HG03280 (cell line): ENCODE data around the gene CTSZ.
"Not testable (repeated sequence)": the region's sequence is repeated elsewhere in the genome, so short reads cannot be mapped to it uniquely, and the experiment has no call there.

ENCODE experiments used
- ATAC-seq: cut with Tn5 transposase; IDR thresholded peaks from one replicate; pipeline ENCODE4 v1.9.1; 2021; ENCODE audit warnings: mild to moderate bottlenecking, moderate library complexity; ENCODE audit not compliant: unreplicated experiment

The CTSZ gene

GRCh38 chr20:59006864-59007664 lies at the start of gene CTSZ:
TSS of gene CTSZ (minus strand) at chr20:59007254. CDS start at chr20:59007128, 126 bp downstream.
- ATAC-seq, result no peak

- no peak for ATAC-seq
Measured at GRCh38 chr20:59055302-59055701, 48.2 kb upstream of the CTSZ start.

GRCh38 chr20:59051666-59052185 lies 44.7 kb upstream of the CTSZ start:
- no peak for ATAC-seq

GRCh38 chr20:59050437-59050836 lies 43.4 kb upstream of the CTSZ start:
- ATAC-seq, result no peak

GRCh38 chr20:59048681-59049030 lies 41.6 kb upstream of the CTSZ start:
- ATAC-seq, result no peak

GRCh38 chr20:59047938-59048680 lies 41.1 kb upstream of the CTSZ start:
- ATAC-seq, result no peak

- ATAC-seq, result no peak
Measured at GRCh38 chr20:59046862-59047261, 39.8 kb upstream of the CTSZ start.

- ATAC-seq, result no peak
Measured at GRCh38 chr20:59044796-59045195, 37.7 kb upstream of the CTSZ start.

GRCh38 chr20:59044295-59044694 lies 37.2 kb upstream of the CTSZ start:
- no peak for ATAC-seq

- ATAC-seq, result no peak
Measured at GRCh38 chr20:59043698-59044097, 36.6 kb upstream of the CTSZ start.

- peak; percentile 93 for ATAC-seq
Measured at GRCh38 chr20:59042796-59043631, 36.0 kb upstream of the CTSZ start.

GRCh38 chr20:59042151-59042795 lies 35.2 kb upstream of the CTSZ start, which contains the start of gene PRELID3B:
TSS of gene PRELID3B (minus strand) at chr20:59042786. CDS start at chr20:59042730, 56 bp downstream.
- ATAC-seq, result peak; percentile 34

- not testable (repeated sequence) for ATAC-seq
Measured at GRCh38 chr20:59041487-59041886, 34.4 kb upstream of the CTSZ start.

- no peak for ATAC-seq
Measured at GRCh38 chr20:59040667-59041066, 33.6 kb upstream of the CTSZ start.

GRCh38 chr20:59039233-59039632 lies 32.2 kb upstream of the CTSZ start:
- ATAC-seq, result no peak

- no peak for ATAC-seq
Measured at GRCh38 chr20:59037386-59037785, 30.3 kb upstream of the CTSZ start.

GRCh38 chr20:59035381-59035780 lies 28.3 kb upstream of the CTSZ start:
- ATAC-seq, result no peak

GRCh38 chr20:59033616-59034165 lies 26.6 kb upstream of the CTSZ start:
- ATAC-seq, result no peak

- no peak for ATAC-seq
Measured at GRCh38 chr20:59033093-59033492, 26.0 kb upstream of the CTSZ start.

- no peak for ATAC-seq
Measured at GRCh38 chr20:59032713-59033059, 25.6 kb upstream of the CTSZ start.
